HG03378 (cell line): Measurements from ENCODE around the gene PAPPA2.

Source experiments
- ATAC-seq: cut with Tn5 transposase; IDR thresholded peaks from one replicate; pipeline ENCODE4 v1.9.1; 2021; ENCODE audit warnings: mild to moderate bottlenecking, moderate library complexity; ENCODE audit not compliant: unreplicated experiment

PAPPA2 gene

GRCh38 chr1:176880955-176881595 is 418.1 kb downstream of the PAPPA2 start:
- no peak for ATAC-seq

DNA sequence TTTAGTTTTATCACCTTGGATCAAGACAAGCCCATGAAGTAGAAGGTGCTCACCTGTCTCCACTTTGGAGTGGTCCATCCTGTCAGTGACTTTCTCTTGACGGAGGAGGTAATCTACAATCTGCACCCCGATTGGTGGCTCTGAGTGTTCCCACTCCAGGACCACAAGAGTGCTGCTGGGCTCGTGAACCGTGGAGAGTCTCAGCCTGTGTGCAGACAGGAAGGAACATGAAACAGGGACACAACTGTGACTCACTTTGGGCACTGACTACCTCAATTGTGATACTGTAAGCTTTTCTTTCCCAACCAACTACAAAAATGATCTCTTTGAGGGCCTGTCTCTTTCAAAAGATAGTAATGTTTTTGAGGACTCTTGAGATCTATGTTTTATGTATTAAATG is 421.3 kb downstream of the PAPPA2 start:
- ATAC-seq, result no peak

DNA sequence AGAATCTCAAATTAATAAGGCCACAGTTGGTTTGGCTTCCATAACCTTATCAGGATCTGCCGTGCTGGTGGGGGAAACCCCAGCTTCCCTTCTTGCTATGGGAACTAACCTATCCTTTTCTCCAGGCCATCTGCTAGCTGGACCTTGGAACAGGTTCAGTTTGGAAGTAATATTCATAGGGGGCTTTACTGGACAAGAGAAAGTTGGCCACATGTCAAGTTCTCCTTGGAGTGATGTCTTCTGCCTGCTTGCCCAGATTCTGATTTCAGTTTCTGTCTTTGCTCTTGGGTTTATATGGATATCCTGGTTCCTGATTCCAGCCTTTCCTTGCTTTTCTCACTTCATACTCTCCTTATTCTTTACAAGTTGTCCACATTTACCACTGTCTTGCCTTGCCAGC is 421.9 kb downstream of the PAPPA2 start:
- ATAC-seq, result no peak

DNA sequence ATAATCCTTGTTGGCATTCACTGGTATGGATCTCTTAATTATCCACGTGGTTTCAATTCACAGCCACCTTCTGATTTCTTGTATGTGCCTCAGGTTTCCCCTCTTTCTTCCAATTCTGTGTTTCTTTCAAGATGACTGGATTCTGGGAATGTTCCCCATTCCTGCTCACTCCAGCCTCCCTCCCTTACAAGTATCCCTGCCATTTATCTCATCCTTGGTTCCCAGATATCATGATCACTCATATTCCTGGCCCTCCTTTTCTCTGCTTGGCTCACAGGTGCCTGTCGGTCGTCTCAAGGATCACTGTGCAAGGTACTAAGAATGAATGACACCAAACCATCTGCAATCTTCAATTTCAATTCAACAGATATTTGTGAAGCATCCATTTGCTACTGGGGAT is 422.4 kb downstream of the PAPPA2 start:
- no peak for ATAC-seq

- ATAC-seq, result no peak
Observed at GRCh38 chr1:176885751-176886150, 422.8 kb downstream of the PAPPA2 start.

DNA sequence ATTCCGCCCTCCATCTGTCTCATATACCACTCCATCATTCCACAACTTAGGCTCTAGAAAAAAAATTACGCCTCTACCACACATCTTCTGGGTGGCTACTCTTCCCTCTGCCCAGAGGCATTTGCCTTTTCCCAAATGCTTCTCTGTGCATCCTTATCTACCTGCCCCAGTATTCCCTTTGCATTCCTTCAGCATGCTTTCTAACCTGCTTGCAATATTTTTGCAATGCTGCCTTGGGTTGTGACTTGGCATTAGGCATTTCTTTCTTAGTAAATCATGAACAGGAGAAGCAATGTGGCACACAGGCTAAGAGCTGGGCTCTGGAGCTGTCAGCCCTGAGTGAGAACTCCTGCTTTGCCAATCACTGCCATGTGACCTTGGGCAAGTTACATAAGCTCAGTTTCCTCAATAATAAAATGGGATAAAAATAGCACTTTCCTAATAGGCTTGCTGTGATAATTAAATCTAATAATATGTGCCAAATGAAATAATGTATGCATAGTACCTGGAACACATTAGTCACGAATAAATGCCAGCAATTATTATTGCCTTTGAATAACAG is 425.6 kb downstream of the PAPPA2 start:
- no peak for ATAC-seq

DNA sequence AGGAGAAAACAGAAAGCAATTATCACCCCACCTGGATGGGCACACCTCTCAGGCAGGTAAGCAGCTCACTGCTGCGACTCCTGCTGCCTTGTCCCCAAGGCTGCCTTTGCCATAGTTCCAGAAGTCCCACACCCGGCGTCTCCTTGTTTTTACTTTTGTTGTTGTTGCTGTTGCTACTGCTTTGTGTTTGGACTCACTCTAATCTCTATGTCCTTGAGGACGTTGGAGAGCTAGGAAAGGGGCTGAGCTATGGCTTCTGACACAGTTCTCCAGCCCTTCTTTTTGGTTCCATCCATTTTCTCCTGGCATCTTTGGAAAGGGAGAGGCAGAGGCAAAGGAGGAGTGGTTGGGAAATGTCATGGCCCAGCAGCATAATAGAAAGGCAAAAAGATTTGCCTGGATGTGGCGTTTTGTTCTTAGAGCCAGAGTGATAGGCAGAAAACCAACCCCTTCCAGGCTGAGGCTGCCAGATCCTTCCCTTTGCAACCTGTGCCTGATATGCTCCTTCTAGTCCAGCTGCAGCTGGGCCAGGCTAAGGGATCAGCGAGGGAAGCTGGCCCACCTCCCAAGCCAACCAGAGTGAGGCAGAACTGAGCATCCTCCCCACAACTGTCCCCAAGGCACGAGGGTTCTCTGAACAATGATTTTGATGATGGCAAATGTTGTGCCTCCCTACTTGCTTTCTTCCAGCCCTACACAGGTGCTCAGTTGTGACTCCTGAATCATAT is 430.8 kb downstream of the PAPPA2 start:
- ATAC-seq, result no peak

DNA sequence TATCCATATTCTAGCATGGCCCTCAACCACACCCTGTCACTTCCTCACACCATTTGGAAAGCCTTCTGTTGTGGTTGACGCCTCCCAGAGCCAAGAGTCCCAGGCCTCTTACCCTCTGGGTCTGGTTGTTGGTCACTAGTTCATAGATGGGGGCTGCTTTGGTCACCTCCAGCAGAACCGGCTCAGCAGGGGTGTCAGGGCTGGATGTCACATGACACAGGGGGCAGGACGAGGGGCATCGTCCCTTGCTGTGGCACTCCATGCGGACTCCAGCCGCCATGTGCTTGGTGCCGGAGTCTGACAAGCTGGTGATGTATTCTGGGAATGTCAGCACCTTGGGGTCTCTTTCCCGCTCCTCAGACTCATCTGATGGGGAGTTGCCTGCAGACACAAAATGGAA is 431.5 kb downstream of the PAPPA2 start:
- ATAC-seq, result no peak
